GM19025 (cell line): ENCODE data around the gene JSRP1.

Experiments
- ATAC-seq: cut with Tn5 transposase; IDR thresholded peaks from one replicate; pipeline ENCODE4 v1.9.1; 2021; ENCODE audit warnings: mild to moderate bottlenecking, low read depth, moderate library complexity; ENCODE audit not compliant: unreplicated experiment

The JSRP1 gene, protein sequence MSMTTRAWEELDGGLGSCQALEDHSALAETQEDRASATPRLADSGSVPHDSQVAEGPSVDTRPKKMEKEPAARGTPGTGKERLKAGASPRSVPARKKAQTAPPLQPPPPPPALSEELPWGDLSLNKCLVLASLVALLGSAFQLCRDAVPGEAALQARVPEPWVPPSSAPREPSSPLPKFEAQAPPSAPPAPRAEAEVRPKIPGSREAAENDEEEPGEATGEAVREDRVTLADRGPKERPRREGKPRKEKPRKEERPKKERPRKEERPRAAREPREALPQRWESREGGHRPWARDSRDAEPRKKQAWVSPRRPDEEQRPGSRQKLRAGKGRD

DNA sequence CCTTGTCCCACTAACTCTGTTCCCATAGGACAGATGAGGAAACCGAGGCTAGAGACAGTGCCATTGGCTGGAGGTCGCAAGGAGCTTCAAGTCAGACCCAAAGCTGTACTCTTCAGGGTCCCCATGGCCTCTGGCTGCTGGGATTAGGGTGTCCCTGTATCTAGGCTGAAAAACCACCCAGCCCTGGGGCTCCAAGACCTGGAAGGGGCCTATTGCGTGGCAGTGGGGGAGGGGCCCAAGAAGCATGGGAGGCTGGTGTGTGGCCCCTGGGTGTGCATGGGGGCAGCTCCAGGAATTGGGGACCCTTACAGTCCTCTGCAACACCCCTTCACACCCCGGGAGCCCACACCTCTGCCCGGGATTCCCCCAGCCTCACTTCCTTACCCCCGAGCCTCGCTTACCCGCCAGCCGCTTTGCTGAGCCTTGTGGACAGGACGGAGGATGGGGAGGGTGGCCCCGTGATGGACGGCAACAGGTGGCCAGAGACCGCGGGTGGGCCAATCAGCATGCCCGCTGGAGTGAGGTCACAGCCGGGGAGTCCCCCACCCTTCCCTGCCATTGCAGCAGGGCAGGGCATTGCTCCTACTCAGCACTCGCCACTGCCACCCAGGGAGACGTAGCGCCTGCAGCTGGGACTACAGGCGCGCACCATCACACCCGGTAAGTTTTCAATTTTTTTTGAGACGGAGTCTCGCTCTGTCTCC is at the start of gene JSRP1:
Gene JSRP1 (minus strand): TSS at position 436 of the 704 bp plus-strand sequence. CDS start 1,103 bp downstream, outside the sequence.
- no peak for ATAC-seq

DNA sequence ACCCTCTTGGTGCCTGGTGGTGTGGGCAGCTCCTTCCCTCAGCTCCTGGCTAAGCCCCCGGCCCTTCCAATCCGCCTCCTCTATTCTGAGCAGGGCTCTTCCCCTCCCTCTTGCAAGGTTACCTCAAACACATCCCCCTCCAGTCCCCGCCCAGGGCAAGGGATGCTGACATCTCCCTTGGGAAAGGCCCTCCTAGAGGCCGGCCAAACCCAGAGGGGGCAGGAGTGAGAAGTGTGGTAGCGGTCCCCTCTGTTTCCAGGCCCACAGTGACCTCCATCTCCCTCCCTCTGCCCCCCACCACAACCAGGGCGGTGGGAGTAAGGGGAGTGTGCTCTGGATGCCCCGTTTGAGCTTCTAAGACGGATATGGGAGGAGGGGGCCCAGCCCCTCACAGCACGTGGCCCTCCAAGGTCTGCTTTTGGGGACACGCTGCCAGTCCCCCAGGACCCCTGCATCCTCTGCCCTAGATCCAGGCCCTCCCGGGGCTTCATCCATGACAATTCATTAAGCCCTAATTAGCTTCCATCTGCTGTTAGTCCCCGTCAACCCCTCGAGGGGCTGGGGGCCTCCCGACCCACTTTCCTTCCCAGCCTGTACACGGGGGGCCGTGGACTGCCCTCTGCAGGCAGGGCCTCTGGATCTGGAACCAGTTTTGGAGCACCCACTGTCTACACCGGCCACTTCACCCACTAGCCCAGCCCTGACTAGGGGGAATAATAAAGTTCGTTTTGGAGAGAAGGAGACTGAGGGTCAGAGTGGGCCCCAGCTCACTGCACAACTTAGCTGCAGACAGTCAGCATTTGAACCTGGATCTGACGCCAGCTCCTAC is 49.4 kb upstream of the JSRP1 start:
- ATAC-seq = no peak

DNA sequence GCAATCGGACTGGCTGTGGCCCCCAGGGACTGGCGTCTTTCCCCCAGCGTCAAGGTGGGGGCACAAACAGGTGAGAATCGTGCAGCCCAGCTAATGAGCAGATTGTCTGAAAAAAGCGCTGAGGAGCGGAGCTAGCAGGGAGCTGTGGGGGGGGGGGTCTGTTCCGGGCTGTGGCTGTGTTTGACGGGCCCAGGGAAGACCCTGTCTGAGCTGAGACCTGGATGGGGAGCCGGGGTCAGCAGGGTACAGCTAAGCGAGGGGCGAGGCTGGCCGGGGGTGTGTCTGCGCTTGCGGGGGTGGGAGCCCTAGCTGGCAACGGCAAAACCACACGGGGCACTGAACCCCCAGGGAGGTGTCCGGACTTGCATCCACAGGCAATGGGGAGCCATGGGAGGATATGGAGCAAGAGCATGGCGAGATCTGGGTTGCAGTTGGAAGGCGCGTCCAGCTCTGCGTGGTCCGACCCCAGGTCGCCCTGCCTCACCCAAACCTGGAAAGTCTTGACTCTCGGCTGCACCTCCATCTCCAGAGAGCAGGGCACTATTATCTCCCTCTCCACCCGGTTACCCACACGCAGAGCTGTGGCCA is 47.1 kb upstream of the JSRP1 start:
- ATAC-seq = no peak

DNA sequence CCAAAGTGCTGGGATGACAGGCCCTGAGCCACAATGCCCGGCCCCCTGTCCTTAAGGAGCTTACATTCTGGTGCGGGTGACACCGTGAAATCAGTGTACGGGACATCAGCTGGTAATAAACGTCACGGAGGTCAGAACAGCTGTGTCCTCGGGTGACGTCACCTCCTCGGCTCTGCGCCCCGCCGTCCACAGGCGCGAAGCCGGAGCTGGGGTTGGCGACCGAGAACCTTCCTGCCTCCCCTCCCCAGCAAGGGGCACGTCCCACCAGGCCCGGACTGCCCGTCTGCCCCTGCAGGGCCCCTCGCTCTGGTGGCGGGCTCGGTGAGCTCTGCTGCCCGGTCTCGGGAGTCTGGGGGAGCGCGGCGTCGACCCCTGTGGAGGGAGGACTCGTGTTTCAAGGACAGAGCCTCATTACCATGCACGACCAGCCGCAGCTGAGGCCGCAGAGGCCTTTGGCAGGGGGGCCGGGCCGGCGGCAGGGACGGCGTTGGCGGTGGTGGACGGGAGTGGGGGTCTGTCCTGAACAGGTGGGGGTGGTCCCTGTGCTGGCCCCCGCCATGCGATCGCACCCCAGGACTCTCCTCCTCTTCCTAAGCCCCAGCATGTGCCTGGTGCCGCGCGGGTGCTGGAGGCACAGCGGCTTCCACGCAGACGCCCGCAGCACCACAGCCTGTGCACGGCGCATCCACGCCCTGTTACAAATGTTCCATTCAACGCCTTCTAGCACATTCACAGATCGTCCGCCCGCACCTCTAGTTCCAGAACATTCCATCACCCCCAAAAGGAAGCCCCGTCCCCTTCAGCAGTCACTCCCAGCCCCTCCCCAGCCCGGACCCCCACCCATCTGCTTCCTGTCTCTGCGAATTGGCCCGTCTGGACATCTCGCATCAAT is 46.3 kb upstream of the JSRP1 start:
- no peak for ATAC-seq

DNA sequence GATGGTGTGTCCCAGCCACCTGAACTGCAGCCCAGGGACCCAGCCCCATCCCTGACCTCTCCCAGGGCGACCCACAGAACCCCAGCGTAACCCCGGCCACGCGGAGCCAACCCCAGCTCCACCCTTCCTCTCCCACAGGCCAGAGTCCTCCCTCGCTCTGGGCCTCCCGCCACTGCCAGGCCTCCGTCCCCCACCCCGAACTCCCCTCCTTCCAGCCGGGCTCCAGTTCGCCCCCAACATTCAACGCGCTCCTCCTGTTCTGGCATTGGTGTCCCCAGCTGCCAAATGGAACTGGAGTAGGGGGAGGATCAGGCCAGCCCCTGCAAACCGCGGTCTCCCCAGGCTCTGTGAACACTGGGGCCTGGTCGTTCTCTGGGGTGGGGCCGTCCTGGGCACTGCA is 44.3 kb upstream of the JSRP1 start:
- no peak for ATAC-seq

DNA sequence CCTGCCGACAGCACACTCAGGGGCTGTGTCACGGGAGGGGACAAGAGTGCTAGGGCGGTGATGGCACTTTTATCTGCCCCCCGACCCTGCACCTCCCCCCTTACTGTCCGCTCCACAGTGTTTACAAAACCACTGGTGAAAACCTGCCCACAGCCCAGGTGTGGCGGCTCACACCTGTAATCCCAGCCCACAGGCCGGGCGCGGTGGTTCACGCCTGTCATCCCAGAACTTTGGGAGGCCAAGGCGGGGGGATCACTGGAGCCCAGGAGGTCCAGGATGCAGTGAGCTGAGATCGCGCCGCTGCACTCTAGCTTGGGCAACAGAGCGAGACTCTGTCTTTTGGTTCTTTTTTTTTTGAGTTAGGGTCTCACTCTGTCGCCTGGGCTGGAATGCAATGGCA is 39.9 kb upstream of the JSRP1 start:
- ATAC-seq = no peak

DNA sequence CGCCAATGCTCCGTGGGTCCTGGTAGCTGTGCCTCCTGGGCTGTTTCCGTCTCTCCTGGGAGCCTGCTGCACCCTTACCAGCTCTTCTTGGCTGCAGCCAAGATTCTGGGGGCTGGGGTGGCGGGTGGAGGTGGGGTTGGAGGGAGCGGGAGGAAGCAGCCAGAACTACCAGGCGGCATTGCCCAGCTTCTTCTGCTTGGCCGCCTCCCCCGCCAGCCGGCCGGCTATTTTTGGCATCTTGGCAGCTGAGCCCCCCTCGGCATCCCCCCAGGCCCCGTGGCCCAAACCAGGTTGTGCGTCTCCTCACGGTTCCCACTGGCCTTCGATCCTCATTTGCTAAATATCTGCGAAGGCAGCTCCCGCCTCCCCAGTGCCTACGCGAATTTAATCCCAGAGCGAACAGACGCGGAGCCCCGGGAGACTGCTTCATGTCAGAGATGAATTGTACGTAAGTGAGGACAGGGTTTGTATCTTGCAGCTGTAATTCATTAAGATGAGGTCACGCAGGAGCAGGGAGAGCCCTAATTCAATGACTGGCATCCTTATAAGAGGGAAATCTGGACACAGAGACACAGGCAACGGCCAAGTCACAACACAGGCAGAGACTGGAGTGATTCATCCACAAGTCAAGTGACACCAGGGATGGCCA is 38.6 kb upstream of the JSRP1 start:
- ATAC-seq = no peak

DNA sequence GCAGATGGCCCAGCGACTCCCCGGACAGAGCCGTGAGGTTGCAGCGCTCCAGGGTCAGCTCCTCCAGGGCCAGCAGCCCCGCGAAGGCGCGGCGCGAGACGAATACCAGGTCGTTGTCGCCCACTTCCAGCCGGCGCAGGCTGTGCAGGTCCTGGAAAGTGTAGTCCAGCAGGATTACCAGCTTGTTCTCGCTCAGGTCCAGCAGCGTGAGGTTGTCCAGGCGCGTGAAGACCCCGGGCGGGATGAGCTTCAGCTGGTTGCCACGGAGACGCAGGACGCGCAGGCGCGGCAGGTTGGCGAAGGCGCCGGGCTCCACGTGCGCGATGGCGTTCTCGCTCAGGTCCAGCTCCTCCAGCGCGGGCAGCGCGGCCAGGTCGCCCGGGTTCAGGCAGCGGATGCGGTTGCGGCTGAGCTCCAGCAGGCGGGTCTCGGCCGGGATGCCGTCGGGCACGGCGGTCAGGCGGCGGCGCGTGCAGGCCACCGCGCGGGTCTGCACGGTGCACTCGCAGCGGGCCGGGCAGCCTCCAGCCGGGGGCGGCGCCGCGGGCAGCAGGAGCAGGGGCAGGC is 35.1 kb upstream of the JSRP1 start:
- no peak for ATAC-seq

DNA sequence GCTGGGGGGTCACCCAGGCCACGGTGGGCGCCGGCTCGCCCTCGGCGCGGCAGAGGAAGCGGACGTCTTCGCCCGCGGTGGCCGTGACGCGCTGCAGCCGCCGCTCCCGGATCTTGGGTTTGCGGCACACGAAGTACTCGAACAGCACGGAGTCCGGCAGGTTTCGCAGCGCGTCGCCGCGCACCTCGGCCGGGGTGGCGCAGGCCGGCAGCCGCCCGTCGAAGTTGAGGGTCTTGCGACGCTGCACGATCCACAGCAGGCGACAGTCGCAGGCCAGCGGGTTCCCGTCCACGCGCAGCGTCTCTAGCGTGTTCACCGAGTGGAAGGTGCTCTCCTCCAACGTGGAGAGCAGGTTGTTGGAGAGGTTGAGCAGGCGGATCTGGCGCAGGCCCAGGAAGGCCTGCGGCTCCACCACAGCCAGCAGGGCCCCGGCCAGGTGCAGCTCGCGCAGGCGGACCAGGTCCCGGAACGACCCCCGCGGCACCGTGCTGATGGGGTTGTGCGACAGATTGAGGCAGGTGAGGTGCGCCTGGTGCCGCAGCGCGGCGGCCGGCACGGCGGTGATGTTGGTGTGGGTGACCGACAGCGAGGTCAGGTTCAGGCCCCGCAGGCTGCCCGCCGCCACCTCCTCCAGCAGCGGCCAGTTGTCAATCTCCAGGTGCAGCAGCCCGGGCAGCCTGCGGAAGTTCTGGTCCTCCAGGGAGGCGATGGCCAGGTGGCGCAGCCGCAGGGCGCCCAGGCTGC is 34.4 kb upstream of the JSRP1 start:
- ATAC-seq = no peak

DNA sequence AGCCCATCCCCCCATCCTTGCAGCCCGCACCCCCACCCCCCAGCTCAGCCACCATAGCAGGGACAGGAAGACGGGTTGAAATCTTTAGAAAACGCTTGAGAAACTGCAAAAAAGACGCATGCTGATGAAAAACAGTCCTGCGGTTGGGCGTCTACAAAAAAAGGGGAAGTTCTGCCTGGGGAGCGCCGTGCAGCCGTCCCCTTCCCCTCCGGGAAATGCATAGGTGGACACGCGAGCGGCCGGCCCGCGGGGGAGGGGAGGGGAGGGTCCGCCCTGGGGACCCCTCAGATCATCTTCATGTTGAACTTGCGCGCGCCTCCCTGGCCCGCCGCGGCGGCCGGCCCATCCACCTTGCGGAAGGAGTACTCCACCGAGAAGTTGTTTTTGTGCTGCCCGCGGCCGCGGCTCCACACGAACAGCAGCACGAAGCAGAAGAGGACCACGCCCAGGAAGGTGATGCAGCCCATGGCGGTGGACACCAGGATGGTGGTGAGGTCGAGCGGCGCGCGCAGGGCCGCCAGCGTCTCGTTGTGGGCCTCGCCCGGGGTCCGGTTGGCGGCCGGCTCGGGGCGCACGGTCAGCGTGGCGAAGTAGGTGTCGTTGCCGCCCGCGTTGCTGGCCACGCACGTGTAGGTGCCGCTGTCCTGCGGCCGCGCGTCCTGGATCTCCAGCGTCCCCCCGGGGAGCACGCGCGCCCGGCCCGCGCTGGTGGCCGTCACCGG is 33.7 kb upstream of the JSRP1 start:
- ATAC-seq = no peak

DNA sequence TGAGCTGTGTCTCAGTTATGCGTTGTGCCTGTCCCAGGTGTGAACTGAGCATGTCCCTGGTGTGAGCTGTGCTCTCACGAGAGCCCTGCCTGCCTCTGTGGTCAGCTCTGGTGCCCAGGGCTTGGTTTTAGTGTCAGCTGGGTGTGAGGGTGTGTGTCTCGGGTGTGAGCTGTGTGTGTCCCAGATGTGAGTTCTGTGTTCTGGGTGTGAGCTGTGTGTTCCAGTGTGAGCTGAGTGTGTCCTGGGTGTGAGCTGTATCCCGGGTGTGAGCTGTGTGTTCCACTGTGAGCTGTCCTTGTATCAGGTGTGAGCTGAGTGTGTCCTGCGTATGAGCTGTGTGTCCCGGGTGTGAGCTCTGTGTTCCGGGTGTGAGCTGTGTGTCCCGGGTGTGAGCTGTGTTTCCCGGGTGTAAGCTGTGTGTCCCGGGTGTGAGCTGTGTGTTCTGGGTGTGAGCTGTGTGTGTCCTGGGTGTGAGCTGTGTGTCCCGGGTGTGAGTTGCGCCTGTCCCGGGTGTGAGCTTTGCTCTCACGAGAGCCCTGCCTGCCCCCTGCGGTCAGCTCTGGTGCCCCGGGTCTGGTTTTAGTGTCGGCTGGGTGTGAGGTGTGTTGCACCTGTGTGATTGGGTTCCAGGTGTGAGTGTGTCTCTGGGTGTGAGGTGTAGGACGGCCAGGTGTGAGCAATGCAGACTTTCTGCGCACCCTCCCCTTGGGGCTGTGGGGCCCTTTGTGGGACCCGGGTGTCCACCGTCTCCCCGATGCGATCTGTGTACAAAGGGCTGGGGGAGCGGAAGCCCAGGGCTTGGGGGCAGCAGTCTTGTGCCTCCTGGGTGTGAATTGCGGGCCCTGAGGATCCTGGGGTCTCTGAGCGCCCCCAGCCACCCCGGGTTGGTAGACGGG is 32.8 kb upstream of the JSRP1 start:
- ATAC-seq = no peak

DNA sequence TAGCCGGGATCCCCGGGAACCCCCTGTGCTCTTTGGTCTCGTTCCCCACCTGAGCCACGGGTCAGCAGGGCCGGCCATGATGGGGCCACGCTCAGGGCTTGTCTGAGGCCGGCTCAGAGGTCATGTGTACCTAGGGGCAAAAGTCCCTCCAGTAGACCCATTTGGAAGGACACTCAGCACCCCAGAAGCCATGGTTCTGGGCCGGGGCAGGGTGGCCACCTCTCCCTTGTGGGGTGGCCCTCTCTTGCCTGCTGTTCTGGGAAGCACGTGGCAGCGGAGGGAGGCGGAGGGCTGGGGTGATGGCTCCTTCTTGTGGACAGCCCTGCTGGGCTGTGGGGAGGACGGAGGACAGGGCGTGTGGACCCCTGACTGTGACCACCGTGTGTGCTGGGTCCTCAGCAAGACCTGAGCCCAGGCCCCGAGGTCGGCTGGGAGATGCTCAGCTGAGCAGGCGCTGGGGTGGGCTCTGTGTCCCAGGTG is 32.2 kb upstream of the JSRP1 start:
- ATAC-seq = no peak

DNA sequence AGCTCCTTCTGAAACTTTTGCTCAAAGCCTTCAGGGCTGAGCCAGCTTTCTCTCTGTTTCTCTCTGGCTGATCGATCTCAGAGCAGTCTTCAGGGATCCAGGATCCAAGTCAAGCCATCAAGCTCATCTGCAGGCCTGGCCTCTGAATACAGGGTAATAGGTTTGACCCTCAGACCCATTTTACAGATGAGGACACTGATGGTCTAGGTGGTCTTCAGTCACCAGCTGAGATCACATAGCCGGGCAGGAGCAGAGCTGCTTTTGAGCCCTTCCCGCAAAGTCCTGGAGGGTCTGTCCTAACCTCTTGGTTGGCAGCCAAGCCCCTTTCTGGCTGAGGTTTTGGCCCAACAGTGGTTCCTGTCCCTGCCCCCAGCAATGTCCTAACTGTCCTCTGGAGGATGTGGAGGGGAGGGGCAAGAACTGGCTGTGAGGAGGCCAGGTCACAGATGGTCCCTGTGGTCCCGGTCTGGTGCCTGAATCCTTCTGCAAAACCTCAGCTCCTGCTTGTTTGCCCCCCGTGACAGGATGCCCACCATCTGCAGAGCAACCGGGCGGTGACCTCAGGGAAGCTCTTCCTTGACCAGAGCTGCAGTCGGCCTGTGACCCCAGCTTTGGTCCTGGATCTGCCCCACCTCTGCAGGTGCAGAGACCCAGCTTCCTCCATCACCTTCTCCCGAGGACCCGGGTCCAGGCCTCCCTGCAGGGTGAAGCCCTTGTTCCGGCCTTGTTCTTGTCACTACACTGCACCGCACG is 31.5 kb upstream of the JSRP1 start:
- ATAC-seq = no peak

DNA sequence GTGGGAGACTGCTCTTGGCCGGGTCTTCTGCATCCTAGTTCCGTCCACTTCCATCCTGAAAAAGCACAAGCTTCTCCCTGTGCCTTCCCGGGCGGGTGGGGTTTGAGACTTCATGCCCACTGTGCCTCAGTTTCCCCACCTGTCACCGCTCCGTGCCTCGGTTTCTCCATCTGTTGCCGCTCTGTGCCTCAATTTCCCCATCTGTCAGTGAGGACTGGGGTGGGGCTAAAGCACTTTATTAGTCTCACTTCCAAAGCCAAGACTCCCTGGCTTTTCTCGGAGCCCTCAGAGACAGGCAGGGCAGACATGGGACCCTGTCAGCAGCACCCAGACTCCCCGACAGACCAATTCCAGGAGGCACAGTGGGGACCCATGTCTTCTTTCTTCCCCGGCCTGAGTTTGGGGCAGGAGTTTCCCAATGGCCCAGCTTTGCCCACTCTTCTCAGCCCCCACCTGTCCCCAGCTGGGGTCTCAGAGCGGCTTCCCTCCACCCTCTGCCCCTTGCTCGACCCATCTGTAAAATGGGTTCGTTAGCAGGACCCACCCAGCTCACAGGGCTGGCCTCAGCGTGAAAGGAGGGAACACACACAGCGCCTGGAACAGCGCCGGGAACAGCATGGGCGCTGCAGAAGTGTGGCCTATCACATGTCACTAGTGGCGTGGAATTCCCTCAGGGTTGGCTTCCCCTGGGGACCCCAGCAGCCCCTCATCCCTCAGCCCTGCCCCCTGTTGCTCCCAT is 30.4 kb upstream of the JSRP1 start:
- ATAC-seq = no peak

DNA sequence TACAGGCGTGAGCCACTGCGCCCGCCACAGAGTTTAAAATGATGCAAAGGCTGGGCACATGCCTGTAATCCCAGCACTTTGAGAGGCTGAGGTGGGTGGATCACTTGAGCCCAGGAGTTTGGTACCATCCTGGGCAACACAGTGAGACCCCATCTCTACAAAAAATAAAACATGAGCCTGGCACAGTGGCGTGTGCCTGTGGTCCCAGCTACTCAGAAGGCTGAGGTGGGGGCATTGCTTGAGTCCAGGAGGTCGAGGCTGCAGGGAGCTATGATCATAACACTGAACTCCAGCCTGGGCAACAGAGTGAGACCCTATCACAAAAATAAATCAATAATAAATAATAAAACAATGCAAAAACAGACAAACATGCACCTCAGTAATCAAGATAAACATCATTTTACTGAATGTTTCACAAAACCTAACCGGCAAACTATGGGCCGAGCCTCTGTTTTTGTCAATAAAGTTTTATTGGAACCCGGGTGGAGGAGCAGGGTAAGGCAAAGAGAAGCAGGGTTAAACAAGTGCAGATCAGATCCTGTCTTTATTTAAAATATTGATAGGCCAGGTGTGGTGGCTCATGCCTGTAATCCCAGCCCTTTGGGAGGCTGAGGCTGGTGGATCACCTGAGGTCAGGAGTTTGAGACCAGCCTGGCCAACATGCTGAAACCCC is 27.8 kb upstream of the JSRP1 start:
- no peak for ATAC-seq
